Measurements from ENCODE around the gene HOXD9.

Gene HOXD9

DNA sequence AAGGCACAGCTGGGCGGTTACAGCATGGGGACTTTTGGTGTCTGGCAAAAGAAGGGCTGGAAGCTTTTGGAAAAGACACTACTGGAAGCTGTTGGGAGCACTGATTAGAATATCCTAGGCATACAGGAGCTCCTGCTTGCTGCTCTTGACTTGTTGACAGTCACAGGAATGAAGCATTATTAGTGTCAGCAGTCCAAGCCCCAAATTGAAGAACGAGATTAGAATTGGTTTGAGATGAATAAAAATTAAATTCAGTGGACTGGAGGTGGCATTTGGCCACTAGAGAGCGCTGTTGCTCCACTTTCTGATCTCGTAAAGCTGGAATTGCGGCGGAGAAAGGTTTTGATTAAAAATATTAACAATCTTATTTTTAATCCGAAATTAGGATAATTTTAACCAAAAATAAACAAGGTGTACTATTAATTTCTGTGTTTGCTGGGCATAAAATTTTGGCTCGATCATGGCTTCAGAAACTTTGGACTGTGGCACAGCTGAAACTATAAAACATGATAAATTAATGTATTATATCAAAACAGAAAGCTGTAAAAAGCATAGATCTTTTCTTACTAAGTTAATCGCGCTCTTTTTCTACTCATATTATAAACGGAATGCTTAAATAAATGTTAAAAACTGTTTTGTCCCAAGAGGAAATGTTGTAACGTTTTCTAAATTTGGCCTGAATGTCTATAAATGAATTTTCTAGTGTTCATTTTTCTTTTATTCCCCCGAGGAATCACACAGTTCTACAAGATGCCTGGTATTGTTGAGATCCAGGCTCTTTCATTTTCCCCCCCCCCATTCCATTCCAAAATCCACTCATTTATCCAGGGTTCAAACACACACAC lies 4.6 kb downstream of the HOXD9 start:
- DNase-seq: peak; percentile 66

- no peak for DNase-seq
These were observed 5.2 kb downstream of the HOXD9 start for GRCh38 chr2:176127774-176128072.

- DNase-seq: no peak
These were observed 5.9 kb downstream of the HOXD9 start for GRCh38 chr2:176128172-176128981.

DNA sequence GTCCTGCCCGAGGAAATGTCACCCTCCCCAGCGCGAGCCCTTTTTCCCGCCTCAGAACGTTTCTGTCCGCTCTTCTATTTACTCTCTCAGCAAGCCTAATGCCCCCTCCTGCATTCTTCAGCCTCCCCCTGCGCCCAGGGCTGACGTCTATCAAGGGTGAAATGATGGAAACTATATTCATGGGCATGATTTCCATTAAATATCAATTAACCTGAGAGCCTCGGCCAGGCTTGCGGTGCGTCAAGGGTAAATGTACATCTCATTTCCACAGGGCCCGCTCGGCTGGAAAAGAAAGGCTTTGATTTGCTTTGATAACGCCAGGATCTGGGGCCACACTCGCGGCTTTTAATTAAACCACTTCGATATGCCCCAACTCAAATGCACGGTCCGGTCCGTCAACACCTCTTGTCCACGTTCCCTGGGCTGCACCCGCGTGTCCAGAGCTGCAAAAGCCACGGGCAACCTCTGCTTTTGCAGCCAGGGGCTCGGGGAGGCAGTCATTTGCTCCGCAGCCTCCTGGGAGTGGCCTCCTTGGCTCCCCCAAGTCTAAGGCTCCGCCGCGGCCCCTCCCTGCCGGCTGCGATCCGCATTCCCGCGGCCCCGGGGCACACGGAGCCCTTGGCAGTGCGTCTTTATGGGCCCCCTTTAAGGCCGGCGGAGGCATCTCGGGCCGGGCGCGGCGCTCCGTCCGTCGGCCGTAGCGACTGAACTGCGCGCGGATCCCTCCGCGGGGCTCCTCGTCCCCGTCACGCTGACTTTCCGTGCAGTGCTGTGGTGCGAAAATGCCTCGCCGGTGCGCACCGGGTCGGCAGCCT lies 6.7 kb downstream of the HOXD9 start, which contains the start of gene HOXD8:
Gene HOXD8 (plus strand): TSS at position 724 of the 815 bp plus-strand sequence. CDS start 662 bp downstream, outside the sequence.
- DNase-seq: no peak

- DNase-seq: no peak
These were observed 7.3 kb downstream of the HOXD9 start for GRCh38 chr2:176129813-176130146.

GRCh38 chr2:176130147-176130956 lies 7.8 kb downstream of the HOXD9 start:
- peak; percentile 42 for DNase-seq

GRCh38 chr2:176130957-176131847 lies 8.7 kb downstream of the HOXD9 start:
- no peak for DNase-seq

DNA sequence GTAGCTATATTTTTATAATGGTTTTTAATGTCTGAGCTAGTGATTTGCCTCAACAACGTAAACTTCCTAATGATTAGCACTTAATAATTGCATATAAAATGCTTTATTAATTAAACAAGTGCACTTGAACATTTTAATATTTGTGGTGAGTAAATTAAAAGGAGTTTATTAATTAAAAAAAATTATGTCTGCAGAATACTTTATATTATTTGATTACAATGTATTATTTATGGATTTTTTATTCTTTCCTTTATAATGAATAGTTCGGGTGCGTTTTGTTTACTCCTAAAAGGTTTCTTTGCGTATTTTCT lies 9.3 kb downstream of the HOXD9 start:
- DNase-seq: no peak

GRCh38 chr2:176132205-176133171 lies 10.0 kb downstream of the HOXD9 start:
- no peak for DNase-seq

DNA sequence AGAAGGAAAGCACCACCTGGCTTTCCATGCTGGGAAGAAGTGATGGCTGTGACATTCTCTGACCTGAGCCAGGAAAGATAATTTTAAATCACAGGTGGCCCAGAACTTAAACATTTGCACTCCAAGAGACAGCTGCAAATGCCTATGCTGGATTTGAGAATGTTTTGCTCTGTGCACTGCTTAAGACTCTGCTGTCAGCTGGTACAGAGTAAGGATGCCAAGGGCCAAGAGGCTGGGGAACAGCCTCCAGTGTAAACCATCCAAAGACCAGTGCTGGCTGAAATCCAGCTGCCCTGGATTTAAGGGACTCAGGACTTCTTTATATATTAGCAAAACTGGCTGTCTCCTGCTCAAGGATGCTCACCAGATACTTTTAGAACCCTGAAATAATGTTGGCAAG lies 10.9 kb downstream of the HOXD9 start:
- no peak for DNase-seq

DNA sequence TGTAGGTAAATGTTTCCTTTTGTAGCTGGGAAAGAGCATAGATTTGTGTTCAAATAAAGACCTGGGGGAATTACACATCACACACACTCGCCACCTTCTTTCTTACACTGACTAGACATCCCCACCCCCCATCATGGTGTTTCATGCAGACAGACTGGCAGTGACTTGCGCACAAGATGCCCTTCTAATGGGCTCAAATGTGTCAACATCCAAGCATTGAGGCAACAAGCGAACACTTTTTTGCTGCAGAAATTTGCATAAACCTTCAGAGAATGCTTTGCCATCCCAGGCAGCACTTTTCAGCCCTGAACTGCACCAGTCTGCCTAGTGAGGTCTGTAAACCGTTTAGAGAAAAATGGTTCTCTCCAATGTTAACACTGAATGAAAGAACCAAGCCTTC lies 11.5 kb downstream of the HOXD9 start:
- no peak for DNase-seq

DNA sequence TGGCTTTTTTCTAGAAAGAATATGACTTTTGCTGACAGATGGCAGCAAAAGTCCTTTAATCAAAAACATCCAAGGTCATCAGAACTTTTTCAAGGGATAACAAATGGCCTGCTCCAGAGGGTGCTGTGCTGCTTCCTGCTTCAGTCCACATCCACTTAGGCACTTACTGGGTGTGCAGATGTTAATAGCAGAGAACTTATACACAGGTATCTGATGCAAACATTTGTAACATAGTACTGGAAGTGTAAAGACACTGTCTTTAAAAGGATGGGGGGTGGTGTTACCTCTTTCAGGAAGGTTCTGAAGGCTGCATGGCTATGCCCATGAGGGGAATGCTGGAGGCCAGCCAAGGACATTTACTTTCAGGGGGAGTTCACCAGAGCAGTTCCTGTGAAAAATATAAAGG lies 12.5 kb downstream of the HOXD9 start:
- no peak for DNase-seq

GRCh38 chr2:176136374-176137251 lies 14.1 kb downstream of the HOXD9 start:
- DNase-seq: no peak

DNA sequence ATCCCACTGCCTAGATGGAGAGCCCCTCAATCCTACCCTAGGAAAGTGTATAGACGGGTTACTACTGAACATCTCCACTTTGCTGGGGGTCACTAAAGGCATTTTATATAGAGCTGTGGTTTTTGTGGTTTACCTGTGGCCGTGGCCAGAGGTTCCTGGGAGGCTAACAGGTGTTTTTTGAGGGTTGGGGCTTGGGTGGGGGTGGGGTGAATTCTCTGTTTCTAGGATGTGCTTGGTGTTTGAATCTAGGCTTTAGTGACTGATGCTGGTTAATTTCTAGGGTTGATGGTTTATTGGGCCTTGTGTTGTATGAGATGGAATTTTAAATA lies 14.7 kb downstream of the HOXD9 start:
- DNase-seq: no peak

- no peak for DNase-seq
These were observed 15.4 kb downstream of the HOXD9 start for GRCh38 chr2:176137906-176138305.

GRCh38 chr2:176138526-176138922 lies 16.0 kb downstream of the HOXD9 start:
- no peak for DNase-seq

GRCh38 chr2:176138923-176139660 lies 16.6 kb downstream of the HOXD9 start:
- DNase-seq: no peak

GRCh38 chr2:176139661-176140512 lies 17.4 kb downstream of the HOXD9 start:
- no peak for DNase-seq
